A673 (cell line): ENCODE results near the gene SLC25A41. TPM values are rescaled to one million over a fixed set of nuclear protein-coding genes. Genes with fewer than 3 reads are reported as not detected.

Experiments used
- BruUV-seq: library from RNA; stranded (reverse); fragments of 400-500 nt; replicated peaks from 2 replicates; lab custom pipeline; 2021; lab: Mats Ljungman, UMichigan
- CTCF ChIA-PET: fragments of 300-600 bp; sonication (Branson Sonifier 250); formaldehyde crosslinking; loops from one replicate; lab custom pipeline; 2022; ENCODE audit warnings: antibody characterized with exemption; lab: Charles Lee
- POLR2A ChIA-PET: fragments of 300-600 bp; sonication (Branson Sonifier 250); formaldehyde crosslinking; loops from one replicate; lab custom pipeline; 2022; ENCODE audit warnings: antibody characterized with exemption; ENCODE audit not compliant: low non-redundant PET; lab: Charles Lee
- DNase-seq: peaks from one replicate; pipeline ENCODE4 v3.0.0-alpha.2; 2015; ENCODE audit warnings: low spot score
- H3K27ac ChIP-seq: fragments of 200-600 bp; sonication (generic); 2 replicates; pipeline ENCODE4 v1.5.1; 2016; ENCODE audit warnings: mixed run types, low read depth, mild to moderate bottlenecking, mixed read lengths, antibody characterized with exemption, low read length; ENCODE audit not compliant: poor library complexity, severe bottlenecking
- H3K27me3 ChIP-seq: fragments of 200-600 bp; sonication (generic); replicated peaks from 2 replicates; pipeline ENCODE4 v1.6.1; 2017; ENCODE audit warnings: mixed run types, low read depth, mild to moderate bottlenecking, mixed read lengths, antibody characterized with exemption, low read length; ENCODE audit not compliant: insufficient read depth, poor library complexity
- H3K36me3 ChIP-seq: fragments of 200-600 bp; sonication (generic); 2 replicates; pipeline ENCODE4 v1.6.1; 2016; ENCODE audit warnings: mixed run types, mild to moderate bottlenecking, mixed read lengths, antibody characterized with exemption, low read length; ENCODE audit not compliant: insufficient read depth, poor library complexity, severe bottlenecking
- H3K4me1 ChIP-seq: fragments of 200-600 bp; sonication (generic); 2 replicates; pipeline ENCODE4 v1.6.1; 2017; ENCODE audit warnings: mixed run types, mild to moderate bottlenecking, mixed read lengths, antibody characterized with exemption, low read length; ENCODE audit not compliant: insufficient read depth, poor library complexity, severe bottlenecking
- H3K4me3 ChIP-seq: fragments of 200-600 bp; sonication (generic); 2 replicates; pipeline ENCODE4 v1.5.1; 2016; ENCODE audit warnings: low read depth, mixed run types, mild to moderate bottlenecking, mixed read lengths, low read length; ENCODE audit not compliant: poor library complexity, severe bottlenecking
- H3K9me3 ChIP-seq: fragments of 200-600 bp; sonication (generic); 2 replicates; pipeline ENCODE4 v1.6.1; 2016; ENCODE audit warnings: mixed run types, low read depth, mild to moderate bottlenecking, mixed read lengths, antibody characterized with exemption, low read length; ENCODE audit not compliant: poor library complexity, severe bottlenecking
- CTCF ChIP-seq: fragments of 300-800, 200-600 bp; sonication (generic); conservative IDR thresholded peaks from 2 replicates; pipeline ENCODE4 v1.5.1; 2017; ENCODE audit warnings: low read depth, mild to moderate bottlenecking, antibody characterized with exemption, low read length, moderate library complexity, mixed read lengths
- EZH2 ChIP-seq: fragments of 200-600 bp; sonication (generic); IDR thresholded peaks from 2 replicates; pipeline ENCODE4 v1.6.1; 2017; ENCODE audit warnings: borderline replicate concordance, low read depth, mild to moderate bottlenecking, mixed read lengths, antibody characterized with exemption, low read length; ENCODE audit not compliant: poor library complexity, severe bottlenecking
- intact Hi-C: fragments of 100-400 bp; cut with micrococcal nuclease; formaldehyde crosslinking; loops from one replicate; pipeline ENCODE4 v1.10.0; 2022; ENCODE audit not compliant: unreplicated experiment
- total RNA-seq: library from RNA; stranded (reverse); gene quantifications from 2 replicates; pipeline ENCODE4 v1.2.3, GENCODE V29; 2021

SLC25A41 gene
- total RNA-seq, 1 experiment from 2014 or later, result 0.39 TPM

GRCh38 chr19:6396305-6396704 lies 37.3 kb downstream of the SLC25A41 start:
- no peak overlapping the region for H3K4me3 ChIP-seq
- H3K4me1 ChIP-seq, result peaks cover 14% of the 10 kb centered on the region
- ChIA-PET POLR2A (no interaction called here), CTCF (no interaction called here)
- H3K9me3 ChIP-seq, result no peaks in the 10 kb centered on the region
- intact Hi-C loops, result no loop called here
- BruUV-seq, result no TSS peak
- TF ChIP-seq EZH2 (no peak), CTCF (no peak)
- peaks cover 8% of the 10 kb centered on the region for H3K36me3 ChIP-seq
- H3K27me3 ChIP-seq, result no peaks in the 10 kb centered on the region
- no peak for DNase-seq
- no peak overlapping the region for H3K27ac ChIP-seq

- Histone ChIP-seq H3K27ac (peak overlapping the region; percentile 40), H3K4me1 (peaks cover 14% of the 10 kb centered on the region), H3K36me3 (peaks cover 16% of the 10 kb centered on the region), H3K9me3 (no peaks in the 10 kb centered on the region), H3K4me3 (no peak overlapping the region), H3K27me3 (no peaks in the 10 kb centered on the region)
- intact Hi-C loops, result no loop called here
- ChIA-PET CTCF (interaction anchor here (0.7 kb wide), 1 partner anchor 201 kb away, joined by 6 read pairs; no protein-coding TSS in a partner anchor), POLR2A (no interaction called here)
- BruUV-seq, result no TSS peak
- no peak for DNase-seq
- TF ChIP-seq CTCF (no peak), EZH2 (no peak)
Measured at GRCh38 chr19:6394831-6395230, 38.7 kb downstream of the SLC25A41 start.

- Histone ChIP-seq H3K9me3 (no peaks in the 10 kb centered on the region), H3K4me1 (peaks cover 14% of the 10 kb centered on the region), H3K27ac (peak overlapping the region; percentile 93), H3K4me3 (peak overlapping the region; percentile 70), H3K36me3 (peaks cover 25% of the 10 kb centered on the region), H3K27me3 (no peaks in the 10 kb centered on the region)
- no peak for DNase-seq
- intact Hi-C loops, result no loop called here
- TF ChIP-seq CTCF (no peak), EZH2 (no peak)
- CTCF ChIA-PET, result no interaction called here
- no TSS peak for BruUV-seq
- POLR2A ChIA-PET, result no interaction called here
Measured at GRCh38 chr19:6393983-6394412, 39.6 kb downstream of the SLC25A41 start.
